ENCODE results near the gene CDH13. TPM values are rescaled to one million over a fixed set of nuclear protein-coding genes. Genes with fewer than 3 reads are reported as not detected.

The CDH13 gene
- total RNA-seq, 2 experiments from 2014 or later = not detected

DNA sequence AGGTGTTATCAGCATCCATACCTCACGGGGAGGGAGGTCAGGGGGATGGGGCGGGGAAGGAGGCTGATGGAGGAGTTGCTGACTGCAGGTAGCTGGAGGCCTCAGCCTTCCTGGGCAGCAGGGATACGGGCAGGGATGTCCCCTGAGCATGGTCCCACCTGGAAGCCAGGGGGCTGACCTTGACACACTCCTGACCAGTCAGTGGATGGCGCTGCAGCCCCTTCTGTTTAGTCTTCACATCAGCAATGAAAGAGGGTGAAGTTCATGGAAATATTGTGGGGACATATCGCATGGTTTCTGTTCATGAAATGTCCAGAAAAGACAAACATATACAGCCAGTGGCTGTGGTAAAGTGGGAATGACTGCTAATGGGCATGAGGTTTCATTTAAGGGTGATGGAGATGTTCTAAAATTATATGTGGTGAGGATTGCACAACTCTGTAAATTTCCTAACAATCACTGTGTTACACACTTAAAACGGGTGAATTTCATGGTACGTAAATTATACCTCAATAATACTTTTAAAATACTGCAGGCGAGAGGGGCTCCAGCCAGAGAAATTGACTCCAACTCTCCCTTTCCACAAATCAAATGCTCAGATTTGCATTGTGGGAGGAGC, 489.6 kb downstream of the CDH13 start:
- no peak for DNase-seq
- Mint-ChIP-seq H3K9me3 (no peaks in the 10 kb centered on the region), H3K36me3 (no peaks in the 10 kb centered on the region), H3K27ac (no peak overlapping the region), H3K4me3 (no peak overlapping the region), H3K4me1 (no peaks in the 10 kb centered on the region), H3K27me3 (no peaks in the 10 kb centered on the region)

DNA sequence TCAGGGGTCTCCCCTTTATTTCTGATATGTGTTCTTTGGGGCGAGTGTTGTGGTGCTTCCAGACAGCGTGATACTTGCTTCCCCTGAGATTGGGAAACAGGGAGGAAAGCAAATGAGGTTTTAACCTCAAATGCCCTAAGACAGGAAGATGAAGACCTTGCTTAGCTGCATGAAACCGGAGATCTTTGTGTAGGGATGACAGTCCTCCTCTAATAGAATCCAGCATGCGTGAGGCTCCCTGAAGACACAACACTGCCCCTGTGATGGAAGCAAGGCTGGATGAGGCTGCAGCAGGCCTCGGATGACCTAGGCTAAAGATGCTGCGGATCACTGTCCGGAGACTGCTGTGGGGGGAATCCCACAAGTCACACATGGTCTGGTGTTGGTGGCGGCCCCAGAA, 491.0 kb downstream of the CDH13 start:
- Mint-ChIP-seq H3K4me1 (no peaks in the 10 kb centered on the region), H3K4me3 (no peak overlapping the region), H3K27me3 (no peaks in the 10 kb centered on the region), H3K9me3 (no peaks in the 10 kb centered on the region), H3K36me3 (no peaks in the 10 kb centered on the region), H3K27ac (no peak overlapping the region)
- DNase-seq = no peak

DNA sequence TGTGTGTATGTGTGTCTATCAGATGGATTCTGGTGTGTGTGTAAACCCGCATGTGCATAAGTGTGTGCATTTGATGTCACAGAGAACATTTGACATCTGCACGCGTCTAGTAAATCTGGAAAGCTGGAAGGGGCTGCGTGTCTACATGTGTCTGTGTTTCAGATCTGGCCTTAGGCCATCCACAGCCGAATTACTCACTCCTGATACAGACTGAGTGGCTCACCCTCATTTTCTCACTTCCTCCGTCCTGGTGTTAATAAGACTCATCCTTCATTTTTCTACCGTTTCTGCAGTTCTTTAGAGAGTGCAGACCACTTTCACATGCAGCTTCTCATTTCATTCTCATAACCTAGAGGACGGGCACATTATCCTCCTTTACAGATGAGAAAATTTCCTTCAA, 491.6 kb downstream of the CDH13 start:
- Mint-ChIP-seq H3K4me1 (no peaks in the 10 kb centered on the region), H3K27ac (no peak overlapping the region), H3K36me3 (no peaks in the 10 kb centered on the region), H3K9me3 (no peaks in the 10 kb centered on the region), H3K27me3 (no peaks in the 10 kb centered on the region), H3K4me3 (no peak overlapping the region)
- no peak for DNase-seq

DNA sequence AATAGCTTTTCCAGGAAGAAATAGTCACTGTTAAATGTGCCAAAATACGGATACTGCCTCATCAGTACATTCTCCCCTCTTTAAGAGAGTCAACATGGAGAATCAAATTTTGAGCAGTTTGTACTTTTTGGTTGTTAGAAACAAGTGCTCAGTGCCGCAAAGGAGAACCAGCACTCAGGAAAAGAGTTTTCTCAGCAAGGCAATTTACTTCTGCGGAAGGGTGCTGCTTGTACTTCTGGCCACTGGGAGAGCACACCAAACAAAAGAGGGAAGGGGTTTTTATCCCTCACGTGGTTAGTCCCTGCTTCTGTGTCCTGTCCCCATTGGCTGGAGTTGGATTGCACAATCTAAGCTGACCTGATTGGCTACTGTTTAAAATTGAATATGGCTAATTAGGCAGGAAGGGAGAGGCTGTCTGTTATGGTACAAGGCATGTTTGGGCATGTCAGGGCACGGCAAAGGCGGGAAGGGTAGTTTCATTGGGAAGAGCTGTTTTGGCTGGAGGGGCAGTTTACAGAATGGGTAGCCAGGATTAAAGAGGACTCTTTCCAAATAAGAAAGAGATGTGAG, 499.3 kb downstream of the CDH13 start:
- peaks cover 9% of the 10 kb centered on the region for H3K9me3 Mint-ChIP-seq
- H3K27ac Mint-ChIP-seq = no peak overlapping the region
- H3K36me3 Mint-ChIP-seq = no peaks in the 10 kb centered on the region
- H3K4me3 Mint-ChIP-seq = no peak overlapping the region
- no peaks in the 10 kb centered on the region for H3K4me1 Mint-ChIP-seq
- no peak for DNase-seq
- H3K27me3 Mint-ChIP-seq = no peaks in the 10 kb centered on the region

DNA sequence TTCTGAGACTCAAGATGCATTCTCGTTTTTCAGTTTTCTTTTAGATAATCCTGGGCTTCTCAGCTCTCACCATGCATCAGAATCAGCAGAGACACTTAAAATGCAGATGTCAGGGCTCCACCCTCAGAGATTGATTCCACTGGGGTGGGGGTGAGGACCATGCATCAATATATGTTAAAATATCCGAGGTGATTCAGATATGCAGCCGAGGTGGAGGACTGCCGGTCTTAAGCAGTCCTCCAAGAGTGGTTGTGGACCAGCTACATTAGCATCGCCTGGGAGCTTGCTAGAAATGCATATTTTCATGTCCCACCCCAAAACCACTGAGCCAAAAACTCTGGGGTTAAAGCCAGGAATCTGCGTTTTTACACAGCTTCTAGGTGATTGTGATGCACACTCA, 501.3 kb downstream of the CDH13 start:
- peaks cover 9% of the 10 kb centered on the region for H3K9me3 Mint-ChIP-seq
- no peak for DNase-seq
- H3K4me1 Mint-ChIP-seq = no peaks in the 10 kb centered on the region
- H3K36me3 Mint-ChIP-seq = no peaks in the 10 kb centered on the region
- no peak overlapping the region for H3K27ac Mint-ChIP-seq
- H3K4me3 Mint-ChIP-seq = no peak overlapping the region
- no peaks in the 10 kb centered on the region for H3K27me3 Mint-ChIP-seq

DNA sequence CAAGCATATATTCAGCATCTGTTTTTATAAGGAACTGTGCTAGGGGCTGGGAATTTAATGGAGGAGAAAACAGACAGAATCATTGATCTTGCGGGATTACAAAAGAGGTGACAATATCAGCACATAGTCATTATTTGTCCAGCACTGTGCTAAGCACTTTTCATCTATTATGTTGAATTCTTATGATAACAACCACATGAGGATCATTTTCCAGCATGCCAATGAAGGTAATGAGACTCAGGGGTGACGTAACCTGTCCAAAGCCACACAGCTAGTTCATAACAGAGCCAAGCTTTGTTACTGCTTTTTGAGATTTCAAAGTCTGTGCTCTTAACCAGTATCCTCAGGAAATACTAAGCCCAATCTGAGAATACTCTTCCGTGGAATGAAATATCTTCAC, 503.3 kb downstream of the CDH13 start:
- Mint-ChIP-seq H3K9me3 (peaks cover 9% of the 10 kb centered on the region), H3K36me3 (no peaks in the 10 kb centered on the region), H3K4me3 (no peak overlapping the region), H3K27me3 (no peaks in the 10 kb centered on the region), H3K4me1 (no peaks in the 10 kb centered on the region), H3K27ac (no peak overlapping the region)
- no peak for DNase-seq

DNA sequence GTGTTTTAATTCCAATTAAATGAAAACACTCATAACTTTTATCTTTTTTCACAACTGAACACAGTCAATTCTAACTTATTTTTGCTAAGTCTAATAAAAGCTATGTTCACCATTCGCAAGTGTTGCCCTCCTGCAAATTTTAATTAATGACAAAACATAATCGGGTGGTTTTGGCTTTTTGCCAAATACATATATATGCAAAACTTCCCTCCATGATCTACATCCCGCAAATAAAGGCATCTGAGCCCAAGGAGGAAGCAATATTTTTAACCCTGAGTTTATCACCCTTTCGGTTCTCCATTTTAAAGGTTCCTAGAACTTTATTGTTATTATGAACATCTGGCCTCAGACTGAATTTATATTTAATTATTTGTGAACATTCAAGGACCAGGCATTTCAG, 507.9 kb downstream of the CDH13 start:
- no peak for DNase-seq
- H3K9me3 Mint-ChIP-seq = no peaks in the 10 kb centered on the region
- no peak overlapping the region for H3K27ac Mint-ChIP-seq
- H3K4me3 Mint-ChIP-seq = no peak overlapping the region
- peaks cover 9% of the 10 kb centered on the region for H3K4me1 Mint-ChIP-seq
- H3K27me3 Mint-ChIP-seq = no peaks in the 10 kb centered on the region
- no peaks in the 10 kb centered on the region for H3K36me3 Mint-ChIP-seq

DNA sequence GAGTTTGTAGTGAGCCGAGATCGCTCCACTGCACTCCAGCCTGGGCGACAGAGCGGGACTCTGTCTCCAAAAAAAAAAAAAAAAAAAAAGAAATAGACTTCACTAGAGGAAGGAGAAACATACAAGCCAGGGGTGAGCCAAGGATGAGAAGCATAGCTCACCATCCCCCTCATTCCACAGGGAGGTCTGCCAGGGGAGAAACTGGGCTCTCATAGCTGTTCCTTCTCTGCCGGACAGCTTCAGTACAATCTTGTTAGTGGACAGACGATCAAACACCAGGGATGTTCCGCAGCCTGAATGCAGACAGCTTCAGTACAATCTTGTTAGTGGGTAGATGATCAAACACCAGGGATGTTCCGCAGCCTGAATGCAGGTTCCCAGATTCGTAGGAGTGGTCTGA, 509.6 kb downstream of the CDH13 start:
- Mint-ChIP-seq H3K4me1 (peaks cover 9% of the 10 kb centered on the region), H3K27ac (no peak overlapping the region), H3K27me3 (no peaks in the 10 kb centered on the region), H3K36me3 (no peaks in the 10 kb centered on the region), H3K9me3 (no peaks in the 10 kb centered on the region), H3K4me3 (no peak overlapping the region)
- no peak for DNase-seq

DNA sequence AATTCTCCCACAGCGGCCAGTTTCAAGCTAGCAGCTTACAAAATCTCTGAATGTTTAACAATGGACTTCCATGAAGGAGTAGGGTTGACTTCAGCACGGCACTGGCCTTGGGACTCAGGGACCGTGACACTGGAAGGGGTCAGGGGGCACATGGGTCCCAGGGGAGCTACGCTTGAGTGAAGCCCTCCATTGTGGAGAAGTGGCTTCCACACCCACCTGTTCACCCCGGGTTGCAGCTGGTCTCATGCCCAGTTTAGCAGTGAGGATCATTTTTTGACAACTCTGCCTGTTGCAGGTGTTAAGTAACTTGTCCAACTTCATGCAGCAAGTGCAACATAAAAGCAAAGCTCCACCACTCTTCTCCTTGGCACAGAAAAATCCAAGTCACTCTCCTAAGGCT, 510.2 kb downstream of the CDH13 start:
- no peaks in the 10 kb centered on the region for H3K9me3 Mint-ChIP-seq
- H3K4me1 Mint-ChIP-seq = peaks cover 9% of the 10 kb centered on the region
- no peaks in the 10 kb centered on the region for H3K27me3 Mint-ChIP-seq
- no peak overlapping the region for H3K27ac Mint-ChIP-seq
- DNase-seq = no peak
- H3K4me3 Mint-ChIP-seq = no peak overlapping the region
- H3K36me3 Mint-ChIP-seq = no peaks in the 10 kb centered on the region

DNA sequence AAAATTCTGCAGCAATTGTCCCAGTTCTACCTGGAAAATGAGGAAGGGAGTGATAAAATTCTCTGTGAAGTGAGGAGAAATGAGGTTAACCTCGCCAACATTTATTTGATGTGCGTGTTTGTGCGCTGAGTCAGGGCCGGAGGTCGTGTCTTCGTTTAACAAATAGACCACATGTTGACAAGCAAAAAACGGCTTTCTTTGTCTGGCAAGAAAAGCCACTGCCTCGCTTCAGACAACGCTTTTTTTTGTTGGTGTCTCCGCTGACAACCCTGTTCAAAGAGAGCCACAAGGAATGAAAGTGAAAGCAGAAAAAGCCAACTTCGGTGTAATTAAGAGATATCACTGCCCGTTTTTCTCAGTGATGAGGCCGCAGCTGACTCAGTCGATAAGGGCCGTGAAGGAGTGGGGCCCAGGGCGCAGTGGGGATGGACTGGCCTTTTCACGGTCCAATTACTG, 510.6 kb downstream of the CDH13 start:
- peaks cover 9% of the 10 kb centered on the region for H3K4me1 Mint-ChIP-seq
- peak overlapping the region; percentile 55 for H3K4me3 Mint-ChIP-seq
- H3K27ac Mint-ChIP-seq = no peak overlapping the region
- no peaks in the 10 kb centered on the region for H3K36me3 Mint-ChIP-seq
- no peaks in the 10 kb centered on the region for H3K9me3 Mint-ChIP-seq
- DNase-seq = peak; percentile 2
- H3K27me3 Mint-ChIP-seq = no peaks in the 10 kb centered on the region

DNA sequence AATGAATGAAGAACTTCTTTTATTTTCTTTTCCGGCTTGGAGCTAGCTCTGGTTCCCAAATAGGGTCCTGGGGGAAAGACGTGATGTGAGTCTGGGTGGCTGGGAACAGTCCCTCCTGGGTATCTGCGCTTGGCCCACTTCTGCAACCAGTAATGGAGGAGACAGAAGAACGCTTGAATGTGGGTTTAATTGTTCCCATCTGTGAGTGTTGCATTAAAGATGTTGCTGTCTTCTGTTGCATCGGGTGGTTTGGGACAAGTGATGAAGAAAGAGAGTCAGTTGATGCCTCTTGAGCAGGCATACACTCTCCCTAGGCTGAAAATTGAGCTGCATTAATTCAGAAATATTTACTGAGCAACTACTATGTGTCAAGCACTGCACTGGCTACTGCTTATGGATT, 511.1 kb downstream of the CDH13 start:
- DNase-seq = no peak
- Mint-ChIP-seq H3K27me3 (no peaks in the 10 kb centered on the region), H3K9me3 (no peaks in the 10 kb centered on the region), H3K4me3 (no peak overlapping the region), H3K4me1 (peaks cover 9% of the 10 kb centered on the region), H3K27ac (no peak overlapping the region), H3K36me3 (no peaks in the 10 kb centered on the region)

DNA sequence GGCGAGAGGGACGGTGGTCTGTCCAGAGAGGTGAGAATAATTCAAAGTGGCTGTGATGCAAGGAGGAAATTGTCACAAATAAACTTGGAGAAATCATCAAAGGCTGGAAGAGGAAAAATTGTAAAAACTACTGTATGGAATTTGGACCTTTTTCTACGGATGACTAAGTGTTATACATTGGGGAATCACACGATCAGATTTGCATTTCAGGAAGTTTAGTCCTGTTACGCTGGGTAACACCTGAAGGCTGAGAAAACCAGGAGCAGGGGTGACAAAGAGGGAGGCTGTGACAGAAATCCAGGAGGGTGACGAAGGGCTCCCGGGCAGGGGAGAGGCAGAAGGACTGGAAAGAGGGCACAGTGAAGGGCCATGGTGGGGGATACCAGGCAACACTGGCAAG, 511.7 kb downstream of the CDH13 start:
- Mint-ChIP-seq H3K36me3 (no peaks in the 10 kb centered on the region), H3K27ac (no peak overlapping the region), H3K4me1 (peaks cover 9% of the 10 kb centered on the region), H3K9me3 (no peaks in the 10 kb centered on the region), H3K27me3 (no peaks in the 10 kb centered on the region), H3K4me3 (no peak overlapping the region)
- DNase-seq = no peak

DNA sequence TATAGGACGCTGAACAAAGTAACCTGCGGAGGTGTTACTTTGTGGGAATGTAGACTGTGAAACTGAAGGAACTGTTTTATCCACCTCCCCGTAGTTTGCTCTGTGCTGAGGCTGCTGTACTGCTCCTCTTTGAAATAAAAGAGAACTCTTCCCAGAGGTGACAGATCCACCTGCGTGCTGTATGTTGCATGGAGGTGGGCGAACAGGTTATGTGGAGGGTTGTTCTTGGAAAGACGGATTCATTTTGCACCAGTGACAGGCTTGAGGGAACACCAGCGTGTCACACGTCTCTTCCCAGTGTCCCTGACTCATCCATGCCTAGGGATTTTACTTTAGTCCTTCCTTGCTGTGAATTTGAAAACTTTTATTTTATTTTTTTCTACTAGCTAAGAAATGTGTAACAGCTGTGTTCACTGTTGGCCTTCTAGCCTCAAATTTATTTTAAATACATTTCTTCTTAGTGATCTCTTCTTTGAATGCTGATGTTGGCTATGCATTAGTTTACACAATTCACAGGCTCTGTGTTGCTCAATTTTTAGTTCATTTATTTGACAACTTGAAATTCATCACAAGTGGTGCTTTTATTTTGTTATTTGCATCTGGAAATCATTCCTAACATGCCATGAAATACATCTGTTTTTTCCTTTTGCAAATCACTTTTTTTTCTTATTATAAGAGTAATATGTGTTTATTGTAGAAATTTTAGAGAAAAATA, 512.4 kb downstream of the CDH13 start:
- Mint-ChIP-seq H3K27me3 (no peaks in the 10 kb centered on the region), H3K4me3 (no peak overlapping the region), H3K4me1 (peaks cover 9% of the 10 kb centered on the region), H3K36me3 (no peaks in the 10 kb centered on the region), H3K27ac (no peak overlapping the region), H3K9me3 (no peaks in the 10 kb centered on the region)
- DNase-seq = no peak

DNA sequence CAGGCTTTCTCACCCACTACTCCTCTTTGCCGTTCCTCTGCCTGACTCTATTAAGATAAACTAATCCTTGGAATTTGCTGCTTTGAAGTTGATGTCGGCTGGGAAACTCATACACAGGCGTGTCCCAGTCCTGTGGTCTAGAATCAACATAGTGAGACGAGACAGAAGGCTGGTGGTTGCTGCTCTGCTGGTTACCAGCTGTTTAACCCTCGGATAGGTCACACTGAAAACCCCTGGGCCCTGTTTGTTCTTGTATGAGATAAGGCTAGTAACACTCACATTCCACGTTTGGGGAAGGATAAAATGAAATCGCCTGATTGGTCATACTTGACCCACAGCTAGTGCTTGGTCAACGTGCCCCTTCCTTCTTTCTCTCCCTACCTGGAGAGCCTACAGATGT, 517.0 kb downstream of the CDH13 start:
- H3K27me3 Mint-ChIP-seq = no peaks in the 10 kb centered on the region
- no peak overlapping the region for H3K4me3 Mint-ChIP-seq
- no peak for DNase-seq
- H3K9me3 Mint-ChIP-seq = no peaks in the 10 kb centered on the region
- H3K4me1 Mint-ChIP-seq = no peaks in the 10 kb centered on the region
- H3K27ac Mint-ChIP-seq = no peak overlapping the region
- H3K36me3 Mint-ChIP-seq = no peaks in the 10 kb centered on the region

DNA sequence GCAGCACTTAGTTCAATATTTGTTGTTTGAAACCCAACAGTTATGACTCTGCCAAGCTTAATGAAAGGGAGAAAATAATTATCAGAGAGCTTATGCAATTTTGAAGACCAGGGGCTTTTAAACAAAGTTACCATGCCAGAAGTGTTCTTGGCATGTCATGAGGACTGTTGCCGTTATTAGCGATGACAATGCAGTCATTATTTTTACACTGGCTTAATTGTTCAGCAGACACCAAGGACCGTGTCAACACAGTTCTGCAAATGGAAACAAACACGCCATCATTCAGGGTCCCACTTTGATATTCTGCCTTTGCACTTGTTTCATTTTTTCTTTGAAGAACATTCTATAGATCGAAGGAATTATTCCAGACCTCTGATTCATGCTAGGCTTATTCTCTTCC, 518.5 kb downstream of the CDH13 start:
- Mint-ChIP-seq H3K36me3 (no peaks in the 10 kb centered on the region), H3K9me3 (no peaks in the 10 kb centered on the region), H3K4me1 (no peaks in the 10 kb centered on the region), H3K27me3 (no peaks in the 10 kb centered on the region), H3K27ac (no peak overlapping the region), H3K4me3 (no peak overlapping the region)
- DNase-seq = no peak

DNA sequence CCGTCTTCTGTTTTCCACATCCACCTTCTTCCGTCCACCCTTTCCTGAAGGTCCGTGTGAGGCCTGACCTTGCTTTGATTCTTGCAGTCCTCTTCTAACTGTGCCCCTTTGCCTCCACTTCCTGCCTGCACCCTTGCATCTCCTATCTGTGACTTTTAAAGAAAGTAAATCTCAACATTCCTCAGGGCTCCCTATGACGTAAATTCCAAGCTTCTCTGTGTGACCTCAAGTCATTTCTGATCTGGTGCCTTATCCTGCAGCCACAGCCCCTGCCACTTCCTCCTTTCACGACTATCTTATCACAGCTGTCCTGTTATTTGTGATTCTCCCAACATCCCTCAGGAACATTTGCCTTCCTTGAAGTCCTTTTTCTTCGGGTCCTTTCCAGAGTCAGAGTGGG, 520.5 kb downstream of the CDH13 start:
- DNase-seq = no peak
- H3K4me3 Mint-ChIP-seq = no peak overlapping the region
- H3K36me3 Mint-ChIP-seq = no peaks in the 10 kb centered on the region
- H3K9me3 Mint-ChIP-seq = no peaks in the 10 kb centered on the region
- no peaks in the 10 kb centered on the region for H3K4me1 Mint-ChIP-seq
- no peaks in the 10 kb centered on the region for H3K27me3 Mint-ChIP-seq
- H3K27ac Mint-ChIP-seq = no peak overlapping the region

Data from activated naive CD8-positive, alpha-beta T cell treated with anti-CD3 and anti-CD28 coated beads for 36 hours (primary cell).